ENCODE measurements around the gene MAP2K5.

MAP2K5 gene
- total RNA-seq, result 14.8 reads per million, percentile 40 among the genes with 10 or more reads in this experiment

DNA sequence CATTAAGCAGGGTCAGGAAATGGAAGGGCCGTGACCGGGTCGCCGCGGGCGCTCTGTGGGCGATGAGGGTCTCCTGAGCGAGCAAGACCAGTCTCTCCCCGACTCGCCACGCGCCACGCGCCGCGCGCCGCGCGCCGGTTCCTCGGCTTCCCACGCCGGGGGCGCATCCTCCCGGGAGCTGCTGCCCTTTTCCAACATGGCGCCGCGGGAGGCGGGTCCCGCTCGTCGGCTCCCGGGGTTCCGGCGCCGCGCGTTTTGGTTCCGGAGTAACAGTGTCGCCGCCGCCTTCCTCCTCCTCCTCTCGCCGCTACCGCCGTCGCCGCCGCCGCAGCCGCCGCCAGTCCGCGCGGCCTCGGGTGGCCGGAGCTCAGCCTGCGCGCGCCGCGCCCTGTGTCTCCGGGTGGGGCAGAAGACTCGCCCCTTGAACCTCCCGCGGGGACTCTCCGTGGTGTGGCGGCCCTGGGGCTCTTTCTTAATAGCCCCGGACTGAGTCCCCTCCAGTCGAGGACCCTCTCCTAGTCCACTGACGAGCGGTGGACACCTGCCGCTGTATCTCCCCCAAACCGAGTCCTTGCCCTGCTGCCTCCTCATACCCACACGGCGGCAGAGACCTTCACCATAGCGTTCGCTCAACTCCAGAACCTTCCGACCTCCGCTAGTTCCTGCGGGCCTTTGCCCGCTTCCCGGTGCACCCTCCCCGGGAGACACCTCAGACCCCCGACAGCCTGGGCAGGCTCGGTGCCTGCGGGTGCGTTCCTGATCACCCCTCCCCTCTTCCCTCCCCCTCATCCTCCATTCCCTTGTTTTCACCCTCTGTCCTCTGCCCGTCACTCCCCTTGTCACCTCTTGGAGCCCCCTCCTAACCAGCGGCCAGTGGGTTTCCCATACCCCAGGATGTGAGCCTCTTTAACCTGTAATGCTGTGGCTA is at the start of gene MAP2K5:
MAP2K5 (plus strand) TSS at position 284 of the 928 bp plus-strand sequence; CDS start at position 917, 633 bp downstream.
- DNase-seq, result peak; percentile 80

DNA sequence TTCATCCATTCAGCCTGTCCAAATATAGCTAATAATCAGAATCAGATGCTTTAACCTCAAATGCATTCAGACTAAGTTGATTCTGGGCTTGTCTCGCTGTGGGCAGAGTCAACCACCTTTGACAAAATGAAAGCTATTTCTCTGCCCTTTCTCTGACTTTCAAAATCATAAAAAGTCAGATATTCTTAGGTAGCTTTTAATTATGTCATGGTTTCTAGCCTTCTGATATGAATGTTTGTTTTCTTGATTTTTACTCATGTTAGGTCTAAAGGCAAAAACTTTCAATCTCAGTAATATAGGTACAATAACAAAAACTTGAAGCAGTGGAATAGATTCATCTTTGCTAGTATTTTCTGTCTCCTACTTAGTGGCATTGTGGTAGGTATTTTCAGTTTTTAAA is 46.9 kb upstream of the MAP2K5 start:
- DNase-seq, result no peak

DNA sequence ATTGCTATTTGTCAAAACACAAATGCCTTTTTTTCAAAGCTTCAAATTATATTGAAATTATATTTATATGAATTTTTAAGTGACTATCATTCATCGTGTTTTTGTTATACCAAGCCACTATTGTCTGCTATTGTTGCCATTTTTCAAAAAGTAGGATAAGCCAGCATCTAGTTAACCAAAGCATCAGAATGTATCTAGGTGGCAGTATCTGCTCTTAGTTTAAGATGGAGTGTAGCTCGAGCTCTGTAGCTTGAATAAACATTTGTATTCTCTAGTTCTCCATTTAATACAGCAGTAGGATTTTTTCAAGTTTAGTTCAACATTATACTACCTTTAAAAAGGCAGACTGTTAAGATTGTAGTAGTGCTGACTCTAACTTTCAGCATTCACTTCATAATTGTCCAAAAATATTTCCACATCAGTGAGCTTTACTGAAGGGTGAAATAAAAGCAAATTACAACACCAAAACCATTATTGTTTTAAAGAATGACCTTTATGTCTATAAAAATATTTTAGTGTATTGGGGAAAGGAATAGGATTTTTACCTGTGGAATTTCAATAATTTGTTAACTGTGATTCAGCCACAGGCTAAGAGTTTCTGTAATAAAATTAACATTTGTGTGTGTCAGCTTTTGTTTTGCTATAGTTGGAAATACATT is 41.2 kb upstream of the MAP2K5 start:
- DNase-seq, result no peak

- no peak for DNase-seq
Observed at GRCh38 chr15:67501836-67502461, 40.6 kb upstream of the MAP2K5 start.

- DNase-seq, result no peak
Observed at GRCh38 chr15:67504056-67504455, 38.4 kb upstream of the MAP2K5 start.

- no peak for DNase-seq
Observed at GRCh38 chr15:67504796-67505195, 37.7 kb upstream of the MAP2K5 start.

DNA sequence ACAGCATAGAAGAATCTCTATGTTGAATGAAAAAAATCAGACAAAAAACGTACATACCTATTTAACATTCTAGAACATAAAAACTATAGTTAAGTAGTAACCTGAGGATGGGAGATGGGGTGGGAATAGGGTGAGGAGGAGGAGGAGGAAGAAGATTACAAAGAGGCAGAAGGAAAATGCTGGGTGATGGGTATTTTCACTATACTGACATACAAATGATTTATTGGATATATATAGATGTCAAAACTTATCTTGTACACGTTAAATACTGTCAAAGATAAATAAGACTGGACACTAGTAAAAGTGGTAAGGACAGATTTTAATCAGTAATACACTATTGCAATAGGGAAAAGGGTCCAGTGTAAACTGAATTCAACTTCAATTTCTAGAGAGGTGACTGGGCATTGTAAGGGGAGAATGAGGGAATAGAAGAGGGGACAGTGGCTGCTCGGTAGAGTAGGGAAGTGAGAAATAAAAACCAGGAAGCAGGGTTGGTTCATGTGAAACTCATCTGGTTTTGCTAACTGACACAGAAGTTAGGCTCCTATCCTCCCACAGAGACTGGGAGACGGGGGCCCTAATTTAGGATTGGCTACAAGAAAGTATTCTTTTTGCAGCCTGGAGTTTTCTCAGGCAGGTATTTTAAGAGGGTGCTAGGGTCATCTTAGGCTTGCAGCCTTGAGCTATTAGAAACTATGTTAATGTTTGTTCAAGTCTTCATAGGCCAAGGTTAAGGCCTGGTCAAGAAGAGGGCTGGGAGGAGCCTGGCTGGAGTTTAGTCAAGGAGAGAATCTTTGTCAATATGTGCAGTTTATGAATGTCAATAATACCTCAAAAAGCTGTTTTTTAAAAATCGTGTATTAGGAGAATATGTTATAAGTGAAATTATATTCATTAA is 36.6 kb upstream of the MAP2K5 start:
- no peak for DNase-seq

GRCh38 chr15:67506775-67507747 is 35.4 kb upstream of the MAP2K5 start:
- DNase-seq, result no peak

DNA sequence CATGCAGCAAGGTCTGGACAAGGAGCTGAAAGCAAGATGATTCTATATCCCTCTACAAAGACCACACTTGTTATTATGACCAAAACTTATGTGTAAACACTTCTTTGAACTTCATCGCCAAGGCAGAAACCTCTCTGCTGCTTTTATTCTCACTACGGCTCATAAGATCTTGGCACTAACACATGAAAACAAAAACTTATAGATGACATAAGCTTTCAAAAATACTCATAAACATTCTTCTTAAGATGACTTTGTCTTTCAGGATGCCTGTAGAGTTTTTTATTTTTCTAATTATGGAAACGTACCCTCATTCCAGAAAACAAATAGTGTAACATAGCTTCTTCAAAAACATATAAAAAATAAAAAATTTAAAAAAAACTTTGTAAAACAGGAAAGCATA is 34.1 kb upstream of the MAP2K5 start:
- no peak for DNase-seq

DNA sequence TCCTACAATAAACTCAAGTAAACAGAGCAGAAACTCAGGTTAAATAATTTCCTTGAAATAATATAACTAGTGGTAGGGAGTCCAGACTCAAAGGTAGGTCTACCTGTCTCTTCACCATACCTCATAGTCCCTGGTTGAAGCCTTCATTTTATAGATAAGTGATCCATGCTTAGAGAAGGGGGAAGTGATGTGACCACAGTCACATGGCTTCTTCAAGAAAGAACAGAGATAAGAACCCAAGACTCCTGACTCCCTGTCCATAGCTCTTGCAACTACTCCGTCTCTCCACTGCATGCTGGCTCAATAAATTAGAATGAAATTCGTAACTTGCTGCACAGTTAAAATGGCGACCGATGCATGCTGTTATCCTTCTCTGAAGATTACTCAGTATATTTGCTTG is 32.6 kb upstream of the MAP2K5 start:
- DNase-seq, result no peak

- DNase-seq, result no peak
Observed at GRCh38 chr15:67510597-67511190, 31.8 kb upstream of the MAP2K5 start.

DNA sequence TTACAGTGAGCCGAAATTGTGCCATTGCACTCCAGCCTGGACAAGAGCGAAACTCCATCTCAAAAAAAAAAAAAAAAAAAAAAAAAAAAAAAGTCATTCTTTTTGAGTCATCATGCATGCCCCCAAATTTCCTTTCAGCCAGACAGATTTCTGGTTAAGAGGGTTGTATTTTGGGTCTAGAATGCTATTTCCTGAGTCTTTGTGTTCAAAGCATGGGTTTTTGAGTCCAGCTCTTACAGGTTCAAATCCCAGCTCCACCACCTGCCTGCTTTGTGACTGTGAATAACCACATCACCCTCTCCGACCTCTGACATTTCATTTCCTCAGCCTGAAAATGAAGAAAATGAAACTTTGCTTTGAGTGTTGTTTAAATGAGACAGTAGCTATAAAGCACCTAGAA is 30.9 kb upstream of the MAP2K5 start:
- DNase-seq, result no peak

DNA sequence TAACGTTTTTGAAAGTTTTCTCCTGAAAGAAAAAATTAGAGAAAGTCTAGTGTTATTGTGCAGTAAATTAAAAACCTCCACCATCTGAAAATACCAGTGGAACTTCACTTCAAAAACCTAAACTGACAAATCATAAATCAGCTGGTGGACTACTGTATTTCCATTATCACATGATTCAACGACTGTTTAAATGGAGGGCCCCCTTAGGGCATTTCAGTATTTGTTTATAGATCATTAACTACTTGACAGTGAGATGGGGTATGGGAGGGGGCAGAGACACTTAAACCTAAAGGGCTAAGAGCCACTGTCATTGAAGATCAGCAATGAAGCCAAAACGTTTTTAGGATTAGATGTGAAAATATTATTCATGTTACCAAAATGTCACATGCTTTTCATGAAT is 30.4 kb upstream of the MAP2K5 start:
- no peak for DNase-seq

DNA sequence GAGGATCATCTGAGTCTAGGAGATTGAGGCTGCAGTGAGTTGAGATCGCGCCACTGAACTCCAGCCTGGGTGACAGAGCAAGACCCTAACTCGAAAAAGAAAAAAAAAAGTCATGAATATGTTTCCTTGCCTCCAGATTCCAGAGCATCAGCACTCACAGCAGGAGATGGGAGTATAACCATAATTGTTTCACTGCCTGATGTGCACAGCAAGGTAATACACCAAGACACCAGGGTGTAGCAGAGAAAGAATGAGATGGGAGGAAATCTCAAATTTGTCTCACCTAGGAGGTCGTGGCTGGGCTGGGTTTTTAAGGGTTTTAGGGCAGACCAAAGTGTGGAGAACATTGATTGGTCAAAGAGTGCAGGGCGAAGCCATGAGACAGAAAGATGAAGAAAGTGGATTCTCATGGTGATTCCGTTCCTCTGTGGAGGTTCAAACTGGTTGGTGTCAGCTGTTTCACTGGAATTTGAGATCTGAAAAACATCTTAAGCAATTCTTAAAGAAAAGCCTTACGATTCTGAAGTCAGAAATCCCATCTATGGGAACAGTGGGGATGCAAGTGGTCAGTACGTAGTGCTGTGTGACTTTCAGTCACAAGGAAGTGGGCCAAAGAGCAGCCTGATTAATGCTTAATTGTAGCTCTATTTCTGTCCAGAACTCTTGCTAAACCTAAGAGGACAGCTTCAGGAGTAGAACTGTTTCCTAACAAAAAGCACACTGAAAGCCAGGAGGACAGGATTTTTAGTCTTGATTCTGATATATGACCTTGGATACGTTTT is 29.4 kb upstream of the MAP2K5 start:
- no peak for DNase-seq

DNA sequence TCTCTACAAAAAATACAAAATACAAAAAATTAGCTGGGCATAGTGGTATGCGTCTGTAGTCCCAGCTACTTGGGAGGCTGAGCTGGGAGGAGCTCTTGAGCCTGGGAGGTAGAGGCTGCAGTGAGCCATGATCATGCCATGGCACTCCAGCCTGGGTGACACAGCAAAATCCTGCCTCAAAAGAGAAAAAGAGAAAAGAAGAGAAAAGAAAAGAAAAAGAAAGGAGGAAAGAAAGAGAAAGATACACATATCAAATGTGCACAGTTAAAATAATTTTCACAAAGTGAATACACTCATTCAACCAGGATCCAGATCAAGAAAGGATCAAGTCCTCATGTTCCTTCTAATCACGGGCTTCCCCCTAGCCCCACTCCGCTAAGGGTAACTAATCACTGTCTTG is 27.4 kb upstream of the MAP2K5 start:
- no peak for DNase-seq

DNA sequence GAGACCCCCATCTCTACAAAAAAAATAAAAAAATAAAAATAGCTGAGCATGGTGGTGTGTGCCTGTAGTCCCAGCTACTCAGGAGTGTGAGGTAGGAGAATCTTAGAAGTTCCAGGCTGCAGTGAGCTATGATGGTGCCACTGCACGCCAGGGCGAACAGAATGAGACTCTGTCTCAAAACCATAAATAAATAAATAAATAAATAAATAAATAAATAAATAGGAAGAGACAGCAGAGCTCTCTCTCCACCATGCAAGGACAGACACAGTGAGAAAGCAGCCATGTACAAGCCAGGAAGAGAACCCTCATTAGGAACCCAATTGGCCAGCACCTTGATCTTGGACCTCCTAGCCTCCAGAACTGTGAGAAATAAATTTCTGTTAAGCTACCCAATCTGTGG is 26.9 kb upstream of the MAP2K5 start:
- no peak for DNase-seq

DNA sequence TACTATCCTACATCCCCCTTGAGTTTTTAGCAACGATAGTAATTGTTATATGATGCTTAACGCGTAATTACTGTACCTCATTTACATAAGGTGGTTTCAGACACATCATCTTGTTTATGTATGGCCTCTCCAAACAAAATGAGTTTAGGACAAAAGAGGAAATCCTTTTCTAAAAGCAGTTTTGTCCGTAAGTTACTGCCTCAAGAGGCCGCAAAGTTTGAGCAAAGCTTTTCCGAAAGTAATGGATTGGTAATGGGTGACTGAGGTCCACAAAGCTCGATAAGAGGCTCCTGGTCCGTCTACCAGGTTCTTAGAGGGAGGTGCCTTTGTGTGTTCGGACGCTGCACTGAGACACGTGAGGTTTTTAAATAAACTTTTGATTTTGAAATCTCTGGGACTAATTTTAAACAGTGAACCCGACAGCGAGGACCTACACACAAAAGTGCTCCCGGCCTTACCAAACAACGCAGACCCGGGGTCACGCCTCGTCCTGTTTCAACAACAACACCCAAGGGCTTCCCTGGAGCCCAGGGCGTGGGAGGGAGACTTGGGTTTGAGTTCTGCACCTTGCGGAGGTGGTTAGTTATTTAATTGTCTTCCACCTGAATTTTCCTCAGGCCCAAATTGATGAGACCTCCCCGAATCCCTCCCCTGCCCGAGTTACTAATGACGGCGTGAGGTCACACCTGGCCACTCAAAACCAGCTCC is 22.0 kb upstream of the MAP2K5 start:
- no peak for DNase-seq

GRCh38 chr15:67521029-67521782 is 21.3 kb upstream of the MAP2K5 start, which contains the start of gene C15orf61:
TSS of gene C15orf61 (plus strand) at chr15:67521131. CDS start at chr15:67521249, 118 bp downstream.
- peak; percentile 77 for DNase-seq

All from effector CD4-positive, alpha-beta T cell (primary cell).